Thyroid gland (tissue), 4 donors: ENCODE measurements around the gene NAA35. TPM values are rescaled to one million over a fixed set of nuclear protein-coding genes. Genes with fewer than 3 reads are reported as not detected.

Experiments used
- DNase-seq, 2 donors: peaks; one replicate each; pipeline ENCODE4 v3.0.0-alpha.2; 2019
- H3K27ac ChIP-seq, 3 donors: fragments of 200-600 bp; sonication (generic); 1 replicate in 2 of 3; 2 replicates in 1 of 3; pipeline ENCODE4 v1.5.1; 2016 to 2019; ENCODE audit warnings: mild to moderate bottlenecking in 1 of 3, moderate library complexity in 1 of 3
- H3K27me3 ChIP-seq: fragments of 200-600 bp; sonication (generic); one replicate; pipeline ENCODE4 v1.5.1; 2019
- H3K36me3 ChIP-seq, 2 donors: fragments of 200-600 bp; sonication (generic); one replicate each; pipeline ENCODE4 v1.5.1; 2016 to 2019
- H3K4me1 ChIP-seq, 2 donors: fragments of 200-600 bp; sonication (generic); one replicate each; pipeline ENCODE4 v1.5.1; 2017 to 2019
- H3K4me3 ChIP-seq, 3 donors: fragments of 200-600 bp; sonication (generic); replicated peaks in 1 of 3; 1 replicate in 2 of 3; 2 replicates in 1 of 3; pipeline ENCODE4 v1.5.1; 2016; ENCODE audit warnings: mild to moderate bottlenecking in 1 of 3
- H3K9me3 ChIP-seq: fragments of 200-600 bp; sonication (generic); one replicate; pipeline ENCODE4 v1.5.1; 2017
- POLR2A ChIP-seq, 2 donors: fragments of 450-650 bp; IDR thresholded peaks; one replicate each; pipeline ENCODE4 v1.6.1; 2017; ENCODE audit warnings: antibody characterized with exemption in 2 of 2, mild to moderate bottlenecking in 2 of 2, moderate library complexity in 1 of 2
- WGBS, 2 donors: methylation state at CpG; one replicate each; pipeline ENCODE4 v1.1.5; 2017; 5-methylcytosine and 5-hydroxymethylcytosine counted together
- intact Hi-C: fragments of 100-400 bp; cut with DNase I; formaldehyde crosslinking; loops from one replicate; pipeline ENCODE4 v1.15.1; 2023
- total RNA-seq, 4 donors: library from RNA; depleted of rRNA; stranded (reverse); fragments of >200 nt; gene quantifications; one replicate each; pipeline ENCODE4 v1.2.3, GENCODE V29; 2016
- TF ChIP-seq, protein P1 (sequence below), 6 experiments: fragments of 200-600 bp in 3 of 6; fragments of 450-650 bp in 3 of 6; sonication (generic) in 3 of 6; IDR thresholded peaks; one replicate each; pipeline ENCODE4 v1.5.1; 2016 to 2019; ENCODE audit warnings: antibody characterized with exemption in 6 of 6, mild to moderate bottlenecking in 2 of 6, inconsistent platforms in 1 of 6, moderate library complexity in 1 of 6

Gene NAA35
- total RNA-seq, 4 donors from 2014 or later = 23.2 to 31.1 (median 26.2) TPM

DNA sequence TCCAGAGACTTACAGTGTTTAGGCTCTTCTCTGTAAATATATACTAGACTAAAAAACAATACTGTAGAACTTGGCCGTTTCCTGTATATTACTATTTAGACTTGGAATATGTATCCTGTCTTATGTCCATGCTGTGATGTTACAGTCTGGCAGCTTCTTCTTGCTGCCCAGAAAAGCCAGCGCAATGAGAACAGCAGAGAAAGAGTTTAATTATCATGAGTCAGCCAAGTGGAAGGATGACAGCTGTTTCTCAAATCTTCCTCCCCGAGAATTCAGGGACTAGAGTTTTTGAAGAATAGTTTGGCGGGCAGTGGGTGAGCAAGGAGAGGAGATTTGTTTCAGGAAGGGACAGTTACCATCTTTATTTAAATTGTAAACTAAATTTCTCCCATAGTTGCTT lies 37.5 kb downstream of the NAA35 start:
- no peak overlapping the region for H3K4me3 ChIP-seq
- H3K27me3 ChIP-seq = no peaks in the 10 kb centered on the region
- peaks cover 0 to 3% of the 10 kb centered on the region in 2 donors for H3K4me1 ChIP-seq
- WGBS, 2 donors = 92 to 99% methylated on average over 4 of the region's 4 CpGs
- TF ChIP-seq, protein P1, sequence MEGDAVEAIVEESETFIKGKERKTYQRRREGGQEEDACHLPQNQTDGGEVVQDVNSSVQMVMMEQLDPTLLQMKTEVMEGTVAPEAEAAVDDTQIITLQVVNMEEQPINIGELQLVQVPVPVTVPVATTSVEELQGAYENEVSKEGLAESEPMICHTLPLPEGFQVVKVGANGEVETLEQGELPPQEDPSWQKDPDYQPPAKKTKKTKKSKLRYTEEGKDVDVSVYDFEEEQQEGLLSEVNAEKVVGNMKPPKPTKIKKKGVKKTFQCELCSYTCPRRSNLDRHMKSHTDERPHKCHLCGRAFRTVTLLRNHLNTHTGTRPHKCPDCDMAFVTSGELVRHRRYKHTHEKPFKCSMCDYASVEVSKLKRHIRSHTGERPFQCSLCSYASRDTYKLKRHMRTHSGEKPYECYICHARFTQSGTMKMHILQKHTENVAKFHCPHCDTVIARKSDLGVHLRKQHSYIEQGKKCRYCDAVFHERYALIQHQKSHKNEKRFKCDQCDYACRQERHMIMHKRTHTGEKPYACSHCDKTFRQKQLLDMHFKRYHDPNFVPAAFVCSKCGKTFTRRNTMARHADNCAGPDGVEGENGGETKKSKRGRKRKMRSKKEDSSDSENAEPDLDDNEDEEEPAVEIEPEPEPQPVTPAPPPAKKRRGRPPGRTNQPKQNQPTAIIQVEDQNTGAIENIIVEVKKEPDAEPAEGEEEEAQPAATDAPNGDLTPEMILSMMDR (IDR thresholded peaks at IDR 0.05) = no peak
- no peak for TF ChIP-seq POLR2A (IDR thresholded peaks at IDR 0.05)
- intact Hi-C loops = no loop called here
- no peak for DNase-seq
- H3K9me3 ChIP-seq = no peaks in the 10 kb centered on the region
- no peak overlapping the region for H3K27ac ChIP-seq
- H3K36me3 ChIP-seq = peaks cover 14 to 26% of the 10 kb centered on the region in 2 donors

DNA sequence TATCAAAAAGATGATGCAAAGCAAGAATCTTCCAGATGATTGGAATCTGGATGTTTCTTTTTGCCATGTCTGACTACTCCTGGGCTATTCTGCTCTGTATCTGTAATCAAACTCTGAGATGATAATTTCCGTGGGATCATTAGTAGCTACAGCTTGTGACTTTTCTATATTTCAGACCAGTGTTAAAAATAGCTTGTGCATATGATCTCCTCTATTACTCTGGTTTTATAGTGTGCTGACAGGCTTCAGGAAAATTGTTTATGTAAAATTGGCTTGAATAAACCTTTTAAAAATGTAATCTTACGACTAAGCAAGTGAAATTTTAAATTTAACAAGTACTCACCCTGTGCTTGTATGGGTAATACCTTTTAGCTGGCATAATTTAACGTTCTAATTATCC lies 40.4 kb downstream of the NAA35 start:
- DNase-seq = no peak
- WGBS, 2 donors = 96% methylated on average over 3 of the region's 3 CpGs
- H3K4me3 ChIP-seq = no peak overlapping the region
- H3K9me3 ChIP-seq = no peaks in the 10 kb centered on the region
- H3K4me1 ChIP-seq = peaks cover 0 to 3% of the 10 kb centered on the region in 2 donors
- no peaks in the 10 kb centered on the region for H3K27me3 ChIP-seq
- intact Hi-C loops = no loop called here
- TF ChIP-seq, protein P1 (IDR thresholded peaks at IDR 0.05) = no peak
- TF ChIP-seq POLR2A (IDR thresholded peaks at IDR 0.05) = no peak
- no peak overlapping the region for H3K27ac ChIP-seq
- H3K36me3 ChIP-seq = peaks cover 14 to 29% of the 10 kb centered on the region in 2 donors

DNA sequence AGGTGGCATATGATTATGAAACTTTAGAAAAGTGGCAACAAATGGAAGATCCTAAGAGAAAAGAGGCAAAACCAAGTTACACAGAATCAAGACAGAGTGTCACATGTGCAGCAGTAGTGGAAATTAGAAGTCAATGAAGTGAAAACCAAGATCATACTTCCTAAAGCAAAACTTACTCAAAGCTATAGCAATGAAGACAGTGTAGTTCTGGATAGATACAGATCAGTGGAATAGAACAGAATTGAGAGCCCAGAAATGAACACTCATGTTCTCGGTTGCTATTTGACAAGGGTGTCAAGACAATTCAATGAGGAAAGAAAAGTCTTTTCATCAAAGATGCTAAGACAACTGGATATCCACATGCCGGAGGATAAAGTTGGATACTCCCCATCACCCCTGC lies 43.5 kb downstream of the NAA35 start:
- H3K27me3 ChIP-seq = no peaks in the 10 kb centered on the region
- no peak overlapping the region for H3K4me3 ChIP-seq
- H3K9me3 ChIP-seq = no peaks in the 10 kb centered on the region
- TF ChIP-seq, protein P1 (IDR thresholded peaks at IDR 0.05) = no peak
- TF ChIP-seq POLR2A (IDR thresholded peaks at IDR 0.05) = no peak
- H3K27ac ChIP-seq = no peak overlapping the region
- intact Hi-C loops = no loop called here
- no peak for DNase-seq
- peaks cover 10 to 14% of the 10 kb centered on the region in 2 donors for H3K36me3 ChIP-seq
- WGBS, 2 donors = 96 to 97% methylated on average over 2 of the region's 2 CpGs
- peaks cover 0 to 3% of the 10 kb centered on the region in 2 donors for H3K4me1 ChIP-seq

DNA sequence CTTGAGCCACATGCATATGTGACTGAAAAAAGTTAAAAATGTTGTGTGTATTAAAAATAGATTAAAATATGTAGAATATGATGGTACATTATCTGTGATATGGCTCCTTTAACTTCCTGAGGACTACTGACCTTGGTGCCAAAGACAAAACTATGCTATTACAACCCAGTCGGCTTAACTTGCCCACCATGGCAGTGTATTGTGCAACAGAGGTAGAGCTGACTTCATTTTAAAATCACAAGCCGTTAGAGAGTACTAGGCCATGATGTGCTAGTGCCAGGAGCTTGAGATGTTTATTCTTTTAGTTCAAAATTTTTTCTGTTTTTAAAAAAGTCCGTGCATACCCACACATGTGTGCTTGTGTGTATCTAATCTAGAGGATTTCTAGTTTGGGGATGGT lies 46.3 kb downstream of the NAA35 start:
- Histone ChIP-seq H3K4me1 (peaks cover 0 to 3% of the 10 kb centered on the region in 2 donors), H3K9me3 (no peaks in the 10 kb centered on the region), H3K36me3 (peaks cover 0 to 3% of the 10 kb centered on the region in 2 donors), H3K27me3 (no peaks in the 10 kb centered on the region), H3K27ac (no peak overlapping the region), H3K4me3 (no peak overlapping the region)
- TF ChIP-seq POLR2A (IDR thresholded peaks at IDR 0.05) = no peak
- TF ChIP-seq, protein P1 (IDR thresholded peaks at IDR 0.05) = no peak
- no peak for DNase-seq
- intact Hi-C loops = no loop called here
- 85 to 89% methylated on average over 3 of the region's 3 CpGs for WGBS, 2 donors

DNA sequence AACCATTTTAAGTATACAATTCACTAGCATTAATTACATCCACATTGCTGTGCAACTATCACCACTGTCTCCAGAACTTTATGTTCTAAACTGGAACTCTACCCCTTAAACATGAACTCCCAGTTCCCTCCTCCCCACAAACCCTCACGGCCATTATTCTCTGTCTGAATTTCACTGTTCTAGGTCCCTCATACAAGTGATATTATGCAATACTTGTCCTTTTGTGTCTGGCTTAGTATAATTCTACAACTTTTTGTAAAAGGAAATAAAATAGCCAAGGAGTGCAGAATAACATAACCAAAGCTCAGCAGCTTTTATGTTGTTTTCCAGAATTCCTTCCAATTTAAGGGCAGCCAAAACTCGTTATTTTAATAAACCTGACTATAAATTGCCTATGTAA lies 53.2 kb downstream of the NAA35 start:
- TF ChIP-seq POLR2A (IDR thresholded peaks at IDR 0.05) = no peak
- TF ChIP-seq, protein P1 (IDR thresholded peaks at IDR 0.05) = no peak
- H3K4me1 ChIP-seq = no peaks in the 10 kb centered on the region
- no peak for DNase-seq
- no peak overlapping the region for H3K27ac ChIP-seq
- 87 to 89% methylated on average over 2 of the region's 2 CpGs for WGBS, 2 donors
- H3K9me3 ChIP-seq = no peaks in the 10 kb centered on the region
- H3K36me3 ChIP-seq = peaks cover 6 to 8% of the 10 kb centered on the region in 2 donors
- intact Hi-C loops = no loop called here
- no peak overlapping the region for H3K4me3 ChIP-seq
- H3K27me3 ChIP-seq = no peaks in the 10 kb centered on the region
